Measurements from ENCODE around the gene UQCRH.
"Not testable (repeated sequence)": the region's sequence is repeated elsewhere in the genome, so short reads cannot be mapped to it uniquely, and the experiment has no call there.

- not testable (repeated sequence) for TF ChIP-seq CTCF (conservative IDR thresholded peaks at IDR 0.05; ENCODE audit: low read length); EZH2phosphoT487 (IDR thresholded peaks at IDR 0.05; ENCODE audit: borderline replicate concordance)
Measured at GRCh38 chr1:46319960-46320914, 16.7 kb downstream of the UQCRH start.
